Measurements from ENCODE around the gene PDE9A. TPM values are rescaled to one million over a fixed set of nuclear protein-coding genes. Genes with fewer than 3 reads are reported as not detected.

PDE9A gene
- total RNA-seq, 4 donors from 2014 or later: 26.7 to 30.6 (median 28.7) TPM

- WGBS, 2 donors: 44 to 49% methylated on average over 23 to 24 of the region's 24 CpGs
These were observed 11.9 kb upstream of the PDE9A start for GRCh38 chr21:42641311-42642218.

DNA sequence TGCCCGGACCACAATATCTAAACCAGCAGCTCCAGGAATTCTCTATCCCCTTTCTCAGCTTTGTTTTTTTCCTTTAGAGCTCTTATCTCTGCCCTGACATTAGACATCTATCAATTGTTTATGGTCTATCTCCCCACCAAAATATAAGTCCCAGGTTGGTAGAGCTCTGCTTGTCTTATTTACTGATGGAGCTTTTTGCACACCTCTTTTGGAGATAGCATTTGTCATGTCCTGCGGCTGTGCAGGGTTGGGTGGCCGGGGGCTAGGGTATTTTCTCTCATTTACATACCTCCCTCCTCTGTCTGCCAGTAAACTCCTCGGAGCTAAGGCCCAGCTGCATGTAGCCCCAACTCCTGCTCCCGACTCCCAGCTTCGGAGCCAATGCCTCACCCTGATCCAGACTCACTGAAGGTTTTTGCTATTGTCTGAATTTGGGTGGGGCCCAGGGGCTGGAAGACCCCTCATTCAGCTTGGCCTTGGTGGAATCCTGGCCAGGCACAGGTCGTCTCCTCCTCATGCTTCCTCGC, 11.1 kb upstream of the PDE9A start:
- Histone ChIP-seq H3K4me3 (no peak overlapping the region), H3K9me3 (no peaks in the 10 kb centered on the region), H3K36me3 (no peaks in the 10 kb centered on the region), H3K4me1 (peaks cover 0 to 26% (median 6%) of the 10 kb centered on the region in 4 donors), H3K27ac (peak overlapping the region in 1 of 4 donors; percentile 61), H3K27me3 (peaks cover 0 to 15% of the 10 kb centered on the region in 2 donors)
- 75 to 78% methylated on average over 7 of the region's 8 CpGs for WGBS, 2 donors
- TF ChIP-seq EP300 (IDR thresholded peaks at IDR 0.05): no peak
- TF ChIP-seq CTCF (IDR thresholded peaks at IDR 0.05): no peak
- no peak for TF ChIP-seq POLR2A (IDR thresholded peaks at IDR 0.05)
- no peak for DNase-seq (ENCODE audit: low spot score in 2 of 2)

More at GRCh38 chr21:42641311-42642218, 11.9 kb upstream of the PDE9A start:
- TF ChIP-seq CTCF (IDR thresholded peaks at IDR 0.05) (no peak), POLR2A (IDR thresholded peaks at IDR 0.05) (no peak), EP300 (IDR thresholded peaks at IDR 0.05) (no peak)
- Histone ChIP-seq H3K9me3 (no peaks in the 10 kb centered on the region), H3K27me3 (peaks cover 0 to 18% of the 10 kb centered on the region in 2 donors), H3K36me3 (no peaks in the 10 kb centered on the region), H3K4me1 (peaks cover 0 to 32% (median 7%) of the 10 kb centered on the region in 4 donors), H3K4me3 (peak overlapping the region in 1 of 4 donors; percentile 18), H3K27ac (peak overlapping the region in 2 of 4 donors; percentile 36 to 61)
- DNase-seq (ENCODE audit: low spot score in 2 of 2): no peak

DNA sequence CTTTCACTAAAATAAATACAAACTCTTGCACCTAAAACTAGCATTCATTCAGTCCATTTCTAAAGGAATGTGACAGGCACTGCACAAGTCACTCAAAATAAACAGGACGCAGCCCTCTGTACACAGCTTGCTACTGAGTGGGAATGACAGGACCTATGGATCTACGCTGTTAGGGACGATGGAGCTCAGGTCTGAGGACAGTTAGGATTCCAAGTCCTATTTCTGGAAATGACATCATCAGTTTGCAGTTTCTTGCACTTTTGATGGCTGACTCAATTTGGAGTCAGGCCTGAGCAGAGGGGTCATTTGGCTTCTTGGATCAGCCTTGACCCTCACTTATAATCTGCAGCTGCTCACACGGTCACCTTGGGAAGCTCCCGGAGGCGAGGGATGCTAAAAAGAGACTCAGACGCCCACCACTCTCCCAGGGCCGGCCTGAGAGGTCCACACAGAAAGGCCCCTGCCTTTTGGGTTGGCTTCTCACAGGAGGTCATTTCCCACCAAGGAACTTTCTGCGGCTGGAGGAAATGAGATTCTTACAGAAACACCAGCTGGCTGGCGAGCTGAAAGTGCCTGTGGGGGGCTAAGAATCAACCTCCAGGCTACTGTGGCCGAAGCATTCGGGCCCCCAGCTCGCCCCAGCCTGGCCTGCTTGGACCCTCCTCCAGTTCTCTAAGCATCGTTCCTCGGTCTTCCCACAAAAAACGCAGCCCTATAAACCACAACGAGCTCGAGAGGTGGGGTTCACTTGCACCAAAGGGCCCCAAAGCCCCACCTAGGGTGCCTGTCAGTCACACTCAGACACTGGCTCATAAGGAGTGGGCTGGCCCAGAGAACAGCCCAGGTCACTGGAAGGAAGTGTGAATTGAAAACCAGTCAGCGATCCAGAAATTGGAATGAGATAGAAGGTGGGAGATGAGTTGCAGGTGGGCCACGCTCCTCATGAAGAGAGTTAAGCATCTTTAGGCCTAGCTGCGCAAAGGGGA, 8.9 kb upstream of the PDE9A start:
- Histone ChIP-seq H3K9me3 (no peaks in the 10 kb centered on the region), H3K27me3 (peaks cover 0 to 2% of the 10 kb centered on the region in 2 donors), H3K4me1 (peaks cover 0 to 19% (median 6%) of the 10 kb centered on the region in 4 donors), H3K36me3 (no peaks in the 10 kb centered on the region), H3K27ac (no peak overlapping the region), H3K4me3 (no peak overlapping the region)
- 67 to 68% methylated on average over 21 of the region's 21 CpGs for WGBS, 2 donors
- TF ChIP-seq CTCF (IDR thresholded peaks at IDR 0.05) (no peak), POLR2A (IDR thresholded peaks at IDR 0.05) (no peak), EP300 (IDR thresholded peaks at IDR 0.05) (no peak)
- no peak for DNase-seq (ENCODE audit: low spot score in 2 of 2)

- Histone ChIP-seq H3K36me3 (no peaks in the 10 kb centered on the region), H3K9me3 (no peaks in the 10 kb centered on the region), H3K27ac (no peak overlapping the region), H3K4me1 (peaks cover 0 to 14% (median 4%) of the 10 kb centered on the region in 4 donors), H3K27me3 (no peaks in the 10 kb centered on the region), H3K4me3 (no peak overlapping the region)
- WGBS, 2 donors: 87 to 90% methylated on average over 28 of the region's 28 CpGs
- DNase-seq (ENCODE audit: low spot score in 2 of 2): no peak
- no peak for TF ChIP-seq POLR2A (IDR thresholded peaks at IDR 0.05)
- no peak for TF ChIP-seq EP300 (IDR thresholded peaks at IDR 0.05)
- no peak for TF ChIP-seq CTCF (IDR thresholded peaks at IDR 0.05)
These were observed 8.0 kb upstream of the PDE9A start for GRCh38 chr21:42645211-42646075.
